Sigmoid colon (tissue), 4 donors: ENCODE results near the gene USH2A.

Experiments used
- CTCF ChIP-seq, 4 experiments: fragments of 450-650 bp in 3 of 4; fragments of 200-600 bp in 1 of 4; IDR thresholded peaks; one replicate each; pipeline ENCODE4 v1.5.1; 2016 to 2019; ENCODE audit warnings: antibody characterized with exemption in 4 of 4, mild to moderate bottlenecking in 3 of 4, moderate library complexity in 2 of 4
- EP300 ChIP-seq, 4 donors: sonication (generic); formaldehyde crosslinking; IDR thresholded peaks; one replicate each; pipeline ENCODE4 v1.6.1; 2017; ENCODE audit warnings: antibody characterized with exemption in 4 of 4
- POLR2A ChIP-seq, 2 donors: fragments of 450-650 bp; IDR thresholded peaks; one replicate each; pipeline ENCODE4 v1.6.1; 2016; ENCODE audit warnings: antibody characterized with exemption in 2 of 2, mild to moderate bottlenecking in 2 of 2, moderate library complexity in 2 of 2
- POLR2AphosphoS5 ChIP-seq, 4 donors: sonication (generic); formaldehyde crosslinking; IDR thresholded peaks; one replicate each; pipeline ENCODE4 v1.6.1; 2017; ENCODE audit warnings: antibody characterized with exemption in 4 of 4

DNA sequence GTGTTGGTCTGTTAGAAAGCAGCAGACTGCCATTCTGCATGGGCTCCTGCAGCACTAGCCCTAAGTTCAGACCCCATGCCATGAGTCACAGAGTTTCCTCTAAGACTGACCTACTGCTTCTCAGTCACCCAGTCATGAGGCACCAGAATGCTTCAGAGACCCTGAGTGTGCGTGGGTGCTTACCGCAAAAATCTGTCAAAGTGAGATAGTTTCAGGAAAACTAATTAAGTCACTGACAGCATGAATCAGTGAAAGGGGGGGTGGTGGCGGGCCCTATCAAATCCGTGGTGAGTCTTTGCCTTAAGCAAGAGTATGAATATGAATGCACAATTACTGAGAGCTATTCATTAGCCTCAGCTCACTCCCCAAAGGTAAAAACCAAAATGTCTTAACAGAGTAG, 758.0 kb downstream of the USH2A start:
- TF ChIP-seq CTCF (IDR thresholded peaks at IDR 0.05) (no peak), POLR2A (IDR thresholded peaks at IDR 0.05) (no peak), EP300 (IDR thresholded peaks at IDR 0.05) (no peak), POLR2AphosphoS5 (IDR thresholded peaks at IDR 0.05) (no peak)
